ENCODE measurements around the gene SLC38A9. TPM values are rescaled to one million over a fixed set of nuclear protein-coding genes. Genes with fewer than 3 reads are reported as not detected.

The SLC38A9 gene
- total and polyA plus RNA-seq, 9 of the 15 experiments (the other 6 are each of a cell fraction or from before 2014, with no cell fraction given), result 14.0 to 34.5 (median 20.7) TPM

DNA sequence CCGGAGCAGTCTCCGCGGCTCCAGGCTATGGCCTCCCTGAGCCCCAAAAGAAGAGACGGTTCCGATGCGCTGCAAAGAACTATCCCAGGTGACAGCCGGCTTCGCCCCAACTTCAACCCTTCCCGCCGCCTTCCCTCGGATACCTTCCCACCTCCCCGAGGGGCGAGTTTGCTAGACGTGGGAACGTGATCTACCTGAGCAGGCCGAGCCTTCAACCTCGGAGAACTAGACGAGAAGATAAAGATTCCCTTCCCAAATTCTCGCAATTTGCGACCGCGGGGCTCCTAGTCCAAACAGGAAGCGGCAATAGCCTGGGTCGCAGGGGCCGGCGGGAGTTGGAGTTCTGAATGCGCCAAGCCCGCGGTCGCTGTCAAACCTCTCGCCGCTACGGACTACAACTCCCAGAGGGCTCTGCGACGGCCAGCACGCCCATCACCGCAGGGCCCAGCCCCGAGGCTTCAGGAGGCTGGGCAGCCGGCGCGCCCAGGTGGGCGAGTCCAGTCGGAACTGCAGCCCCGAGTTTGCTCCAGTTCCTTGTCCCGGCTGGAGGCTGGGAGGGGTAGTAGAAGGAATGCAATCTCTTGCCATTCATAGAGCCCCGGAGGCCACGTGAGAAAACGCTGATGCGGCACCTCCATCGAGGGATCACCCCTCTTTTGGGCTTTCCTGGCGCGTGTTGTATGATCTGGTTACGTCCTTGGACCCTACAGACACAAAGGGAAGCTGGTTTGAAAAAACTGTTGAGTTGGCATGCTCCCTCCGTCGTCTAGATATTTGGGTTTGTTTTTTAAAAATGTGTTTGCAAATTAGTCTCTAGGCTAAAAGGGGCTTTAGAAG is at the start of gene SLC38A9 (continued):
- no peak for TF ChIP-seq CHD7 (IDR thresholded peaks at IDR 0.05; ENCODE audit: low read depth, low read length)
- TF ChIP-seq XRCC5 (IDR thresholded peaks at IDR 0.05; ENCODE audit: low read depth, low read length), result peak; percentile 4; the same call in 1 of the 2 replicates
- TF ChIP-seq FOXK2 (conservative IDR thresholded peaks at IDR 0.05 in 1 of 2, IDR thresholded peaks at IDR 0.05 in 1 of 2; ENCODE audit: low read depth in 2 of 2), result peak in 1 of 2 experiments; percentile 44; a peak in 1 of 4 replicates
- TF ChIP-seq, protein P1, sequence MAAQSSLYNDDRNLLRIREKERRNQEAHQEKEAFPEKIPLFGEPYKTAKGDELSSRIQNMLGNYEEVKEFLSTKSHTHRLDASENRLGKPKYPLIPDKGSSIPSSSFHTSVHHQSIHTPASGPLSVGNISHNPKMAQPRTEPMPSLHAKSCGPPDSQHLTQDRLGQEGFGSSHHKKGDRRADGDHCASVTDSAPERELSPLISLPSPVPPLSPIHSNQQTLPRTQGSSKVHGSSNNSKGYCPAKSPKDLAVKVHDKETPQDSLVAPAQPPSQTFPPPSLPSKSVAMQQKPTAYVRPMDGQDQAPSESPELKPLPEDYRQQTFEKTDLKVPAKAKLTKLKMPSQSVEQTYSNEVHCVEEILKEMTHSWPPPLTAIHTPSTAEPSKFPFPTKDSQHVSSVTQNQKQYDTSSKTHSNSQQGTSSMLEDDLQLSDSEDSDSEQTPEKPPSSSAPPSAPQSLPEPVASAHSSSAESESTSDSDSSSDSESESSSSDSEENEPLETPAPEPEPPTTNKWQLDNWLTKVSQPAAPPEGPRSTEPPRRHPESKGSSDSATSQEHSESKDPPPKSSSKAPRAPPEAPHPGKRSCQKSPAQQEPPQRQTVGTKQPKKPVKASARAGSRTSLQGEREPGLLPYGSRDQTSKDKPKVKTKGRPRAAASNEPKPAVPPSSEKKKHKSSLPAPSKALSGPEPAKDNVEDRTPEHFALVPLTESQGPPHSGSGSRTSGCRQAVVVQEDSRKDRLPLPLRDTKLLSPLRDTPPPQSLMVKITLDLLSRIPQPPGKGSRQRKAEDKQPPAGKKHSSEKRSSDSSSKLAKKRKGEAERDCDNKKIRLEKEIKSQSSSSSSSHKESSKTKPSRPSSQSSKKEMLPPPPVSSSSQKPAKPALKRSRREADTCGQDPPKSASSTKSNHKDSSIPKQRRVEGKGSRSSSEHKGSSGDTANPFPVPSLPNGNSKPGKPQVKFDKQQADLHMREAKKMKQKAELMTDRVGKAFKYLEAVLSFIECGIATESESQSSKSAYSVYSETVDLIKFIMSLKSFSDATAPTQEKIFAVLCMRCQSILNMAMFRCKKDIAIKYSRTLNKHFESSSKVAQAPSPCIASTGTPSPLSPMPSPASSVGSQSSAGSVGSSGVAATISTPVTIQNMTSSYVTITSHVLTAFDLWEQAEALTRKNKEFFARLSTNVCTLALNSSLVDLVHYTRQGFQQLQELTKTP (IDR thresholded peaks at IDR 0.05; ENCODE audit: low read depth in 1 of 2, partially characterized antibody in 2 of 2), result peak in 1 of 2 experiments; percentile 96
- TF ChIP-seq, protein P2, sequence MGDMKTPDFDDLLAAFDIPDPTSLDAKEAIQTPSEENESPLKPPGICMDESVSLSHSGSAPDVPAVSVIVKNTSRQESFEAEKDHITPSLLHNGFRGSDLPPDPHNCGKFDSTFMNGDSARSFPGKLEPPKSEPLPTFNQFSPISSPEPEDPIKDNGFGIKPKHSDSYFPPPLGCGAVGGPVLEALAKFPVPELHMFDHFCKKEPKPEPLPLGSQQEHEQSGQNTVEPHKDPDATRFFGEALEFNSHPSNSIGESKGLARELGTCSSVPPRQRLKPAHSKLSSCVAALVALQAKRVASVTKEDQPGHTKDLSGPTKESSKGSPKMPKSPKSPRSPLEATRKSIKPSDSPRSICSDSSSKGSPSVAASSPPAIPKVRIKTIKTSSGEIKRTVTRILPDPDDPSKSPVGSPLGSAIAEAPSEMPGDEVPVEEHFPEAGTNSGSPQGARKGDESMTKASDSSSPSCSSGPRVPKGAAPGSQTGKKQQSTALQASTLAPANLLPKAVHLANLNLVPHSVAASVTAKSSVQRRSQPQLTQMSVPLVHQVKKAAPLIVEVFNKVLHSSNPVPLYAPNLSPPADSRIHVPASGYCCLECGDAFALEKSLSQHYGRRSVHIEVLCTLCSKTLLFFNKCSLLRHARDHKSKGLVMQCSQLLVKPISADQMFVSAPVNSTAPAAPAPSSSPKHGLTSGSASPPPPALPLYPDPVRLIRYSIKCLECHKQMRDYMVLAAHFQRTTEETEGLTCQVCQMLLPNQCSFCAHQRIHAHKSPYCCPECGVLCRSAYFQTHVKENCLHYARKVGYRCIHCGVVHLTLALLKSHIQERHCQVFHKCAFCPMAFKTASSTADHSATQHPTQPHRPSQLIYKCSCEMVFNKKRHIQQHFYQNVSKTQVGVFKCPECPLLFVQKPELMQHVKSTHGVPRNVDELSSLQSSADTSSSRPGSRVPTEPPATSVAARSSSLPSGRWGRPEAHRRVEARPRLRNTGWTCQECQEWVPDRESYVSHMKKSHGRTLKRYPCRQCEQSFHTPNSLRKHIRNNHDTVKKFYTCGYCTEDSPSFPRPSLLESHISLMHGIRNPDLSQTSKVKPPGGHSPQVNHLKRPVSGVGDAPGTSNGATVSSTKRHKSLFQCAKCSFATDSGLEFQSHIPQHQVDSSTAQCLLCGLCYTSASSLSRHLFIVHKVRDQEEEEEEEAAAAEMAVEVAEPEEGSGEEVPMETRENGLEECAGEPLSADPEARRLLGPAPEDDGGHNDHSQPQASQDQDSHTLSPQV (IDR thresholded peaks at IDR 0.05), result peak; percentile 19; the same call in 1 of the 2 replicates
